CD4-positive, alpha-beta T cell treated with Interleukin-21 for 1 hour (primary cell): ENCODE data around the gene SERGEF.

ENCODE experiments used
- DNase-seq: peaks from one replicate; pipeline ENCODE4 v3.0.0-alpha.2; 2020

The SERGEF gene

DNA sequence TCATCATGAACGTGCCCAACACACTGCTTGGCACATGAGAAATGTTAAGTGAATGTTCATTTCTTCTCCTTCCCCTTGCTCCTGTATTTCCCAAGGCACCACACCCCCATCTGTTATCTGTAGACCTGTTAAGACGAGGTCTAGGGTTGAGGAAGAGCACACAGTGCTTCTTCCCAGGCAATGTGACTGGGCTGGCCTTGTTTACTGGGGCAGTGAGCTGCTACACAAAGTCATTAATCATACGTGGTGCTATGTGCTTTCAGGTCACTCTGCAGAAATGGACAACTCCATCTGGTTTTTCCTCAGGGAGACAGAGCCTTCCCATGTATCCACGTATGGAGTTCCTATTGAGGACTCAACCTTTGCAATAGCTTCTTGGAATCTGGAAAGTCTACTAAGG, 159.6 kb downstream of the SERGEF start:
- no peak for DNase-seq

- DNase-seq = no peak
These were observed 160.6 kb downstream of the SERGEF start for GRCh38 chr11:17852246-17852645.

DNA sequence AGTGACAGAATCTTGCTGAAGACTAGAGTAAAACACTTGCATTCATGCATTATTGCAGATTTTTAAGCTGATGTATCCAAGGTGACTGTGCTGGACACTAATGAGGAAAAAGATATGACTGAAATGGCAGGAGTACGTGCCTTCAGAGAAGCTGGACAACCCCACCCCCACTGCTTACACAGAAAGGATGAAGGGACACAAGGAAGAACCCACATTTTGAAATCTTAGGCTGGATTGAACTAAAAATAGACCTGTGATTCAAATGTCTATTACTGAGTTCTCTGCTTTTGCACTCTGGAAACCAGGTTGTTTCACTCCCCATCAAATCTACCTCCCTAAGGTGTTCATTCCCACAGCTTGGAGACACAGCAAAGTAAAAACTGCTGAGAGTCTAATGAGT, 161.2 kb downstream of the SERGEF start:
- no peak for DNase-seq

DNA sequence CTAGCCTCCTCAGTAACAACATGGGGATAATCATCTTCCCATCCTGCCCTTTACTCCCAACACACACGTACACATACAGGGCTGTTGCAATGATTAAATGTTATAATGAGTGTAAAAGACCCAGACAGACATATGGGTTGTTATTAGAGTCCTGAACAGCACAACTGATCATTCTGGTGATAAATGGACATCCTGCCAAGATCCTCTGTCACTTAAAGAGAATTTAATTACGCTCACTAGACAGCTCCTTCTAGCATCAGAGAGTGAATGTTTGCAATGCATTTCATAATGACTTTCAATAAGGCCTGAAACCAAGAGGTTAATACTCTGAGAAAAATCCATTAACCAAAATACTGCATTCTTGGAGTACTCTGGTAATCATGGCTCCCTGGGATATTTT, 162.5 kb downstream of the SERGEF start:
- no peak for DNase-seq

- no peak for DNase-seq
These were observed 164.1 kb downstream of the SERGEF start for GRCh38 chr11:17848715-17849114.

DNA sequence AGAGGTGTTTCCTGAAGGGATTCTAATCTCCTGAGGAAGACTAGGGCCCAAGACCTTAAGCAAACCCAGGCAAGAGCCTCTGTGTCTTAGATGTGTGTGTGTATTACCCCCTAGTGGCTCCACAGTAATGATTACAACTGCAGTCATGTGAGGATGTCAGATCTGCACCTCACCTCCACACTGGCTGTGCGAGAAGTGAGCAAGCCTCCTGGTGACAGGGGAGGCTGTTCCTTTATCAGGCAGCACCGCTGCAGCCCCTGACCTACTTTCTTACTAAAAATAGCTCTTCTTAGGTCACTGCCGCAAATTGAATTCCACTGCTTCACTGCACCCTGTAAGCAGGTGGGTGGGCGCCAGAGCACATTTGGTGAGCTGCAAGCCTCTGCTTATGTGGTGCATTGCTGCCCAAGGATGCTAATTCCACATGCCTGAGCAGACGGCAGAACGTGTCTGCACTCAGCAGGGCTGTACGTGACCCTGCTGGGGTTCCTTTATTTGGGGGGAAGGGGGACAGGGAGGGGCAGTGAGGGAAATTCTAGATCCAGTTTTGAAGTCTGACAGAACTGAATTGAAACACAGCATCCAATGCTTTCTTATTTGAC, 165.9 kb downstream of the SERGEF start:
- DNase-seq = no peak

DNA sequence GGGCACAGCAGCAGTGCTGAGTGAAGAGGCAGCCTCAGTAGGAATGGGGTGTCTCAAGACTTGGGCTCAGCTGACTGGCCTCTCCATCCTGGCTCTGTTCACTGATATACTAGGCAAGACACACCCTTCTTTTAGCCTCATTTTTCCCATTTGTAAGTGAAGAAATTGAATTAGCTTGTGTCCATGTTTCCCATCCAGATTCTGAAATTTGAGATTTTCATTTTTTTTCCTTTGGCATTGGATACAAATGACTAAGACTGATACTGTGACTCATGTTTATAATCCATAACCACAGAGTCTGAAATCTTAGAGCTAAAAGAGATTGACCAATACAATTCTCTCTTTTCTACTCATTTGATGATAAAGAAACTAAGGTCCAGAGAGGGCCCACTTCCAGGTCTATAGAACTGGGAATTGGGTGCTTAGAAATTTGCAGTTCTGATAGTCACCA, 167.4 kb downstream of the SERGEF start:
- no peak for DNase-seq

DNA sequence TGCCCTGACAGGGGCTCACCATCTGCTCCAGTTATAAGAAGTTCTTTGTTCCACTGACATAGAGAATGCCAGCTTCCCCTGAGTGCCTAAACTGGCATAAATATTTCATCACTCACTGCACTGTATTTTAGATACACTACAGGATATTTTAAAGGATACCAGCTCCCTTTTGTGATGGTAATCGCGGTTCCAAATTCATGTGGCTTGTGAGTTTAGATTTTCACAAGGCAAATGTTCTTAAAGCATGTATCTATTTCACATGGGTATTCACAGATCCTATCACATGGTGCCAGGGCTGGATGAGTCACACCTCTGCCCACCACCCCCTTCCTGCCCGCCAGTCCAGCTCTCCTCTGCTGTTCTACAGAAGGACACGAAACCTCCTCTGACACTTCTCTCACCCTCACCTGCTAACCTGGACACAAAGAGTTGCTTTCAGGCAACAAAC, 172.7 kb downstream of the SERGEF start:
- no peak for DNase-seq

- no peak for DNase-seq
These were observed 173.4 kb downstream of the SERGEF start for GRCh38 chr11:17839450-17839849.

GRCh38 chr11:17838102-17838501, 174.7 kb downstream of the SERGEF start:
- no peak for DNase-seq

DNA sequence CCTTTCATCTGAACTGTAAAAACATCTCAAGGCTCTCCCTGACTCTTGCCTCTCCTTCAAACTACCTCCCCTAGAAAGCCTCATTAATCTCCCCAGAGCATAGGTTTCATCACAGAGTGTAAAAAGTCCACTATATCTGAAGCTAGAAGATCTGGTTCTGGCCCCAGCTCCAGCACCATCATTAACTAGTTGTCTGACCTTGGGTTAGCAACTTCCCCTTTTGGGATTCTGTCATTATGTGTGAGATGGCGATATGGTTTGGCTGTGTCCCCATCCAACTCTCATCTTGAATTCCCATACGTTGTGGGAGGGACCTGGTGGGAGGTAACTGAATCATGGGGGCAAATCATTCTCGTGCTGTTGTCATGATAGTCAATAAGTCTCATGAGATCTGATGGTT, 181.0 kb downstream of the SERGEF start:
- no peak for DNase-seq

DNA sequence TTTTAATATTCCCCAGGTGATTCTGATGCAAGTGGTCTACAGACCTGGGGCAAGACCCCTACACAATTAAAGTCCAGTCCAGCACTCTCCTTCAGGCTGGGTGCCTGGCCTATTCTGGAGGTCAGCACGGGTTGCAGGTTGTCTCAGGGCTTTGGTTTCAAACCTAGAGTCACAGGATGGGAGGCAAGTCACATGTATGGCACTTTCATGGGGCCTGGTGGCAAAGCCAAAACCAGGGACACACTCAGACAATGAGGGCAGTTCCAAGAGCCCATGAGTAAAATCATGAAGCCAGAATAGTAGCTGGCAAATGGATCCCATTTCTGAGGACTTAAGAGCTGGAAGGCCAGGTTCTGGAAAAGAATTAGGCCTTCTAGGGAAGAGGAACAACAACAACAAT, 181.6 kb downstream of the SERGEF start:
- no peak for DNase-seq

GRCh38 chr11:17828311-17828751, 184.5 kb downstream of the SERGEF start:
- DNase-seq = no peak

GRCh38 chr11:17827006-17827405, 185.8 kb downstream of the SERGEF start:
- DNase-seq = no peak

DNA sequence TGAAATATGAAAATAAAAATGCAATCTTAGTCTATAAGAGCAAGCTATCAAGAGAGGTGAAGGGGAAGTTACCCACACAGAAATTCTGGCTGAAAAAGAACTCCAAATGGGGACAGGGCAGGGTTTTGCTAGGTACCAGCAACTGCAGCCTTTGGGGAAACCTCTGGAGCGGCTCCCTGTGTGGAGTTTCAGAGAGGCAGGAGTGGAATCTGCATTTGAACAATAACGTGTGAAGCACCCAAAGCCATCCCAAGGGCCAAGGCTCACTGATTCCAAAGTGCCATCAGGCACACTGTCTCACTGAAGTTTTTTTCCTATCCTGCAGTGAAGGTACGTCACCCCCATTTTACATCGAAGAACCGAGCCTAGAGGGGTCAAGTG, 190.5 kb downstream of the SERGEF start:
- no peak for DNase-seq

GRCh38 chr11:17821648-17822400, 191.0 kb downstream of the SERGEF start:
- no peak for DNase-seq

GRCh38 chr11:17816232-17816931, 196.5 kb downstream of the SERGEF start:
- DNase-seq = no peak

DNA sequence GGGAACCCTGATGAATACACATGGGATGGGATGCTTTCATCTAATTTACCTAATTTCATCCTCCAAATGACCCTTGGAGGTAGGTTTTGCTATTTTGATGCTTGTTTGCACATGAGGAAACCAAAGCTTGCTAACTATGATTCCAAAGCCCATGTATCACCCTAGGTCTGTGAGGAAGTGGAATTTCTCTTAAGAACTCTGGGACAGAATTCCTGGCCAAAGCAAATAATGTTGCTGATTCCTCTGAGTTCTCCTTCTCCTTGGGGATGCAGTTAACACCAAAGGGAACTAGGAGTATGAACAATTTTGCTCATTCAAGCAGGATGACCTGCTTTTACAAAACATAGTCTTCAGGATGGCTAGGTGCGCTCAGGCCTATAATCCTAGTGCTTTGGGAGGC, 198.3 kb downstream of the SERGEF start:
- DNase-seq = no peak

- DNase-seq = no peak
These were observed 199.3 kb downstream of the SERGEF start for GRCh38 chr11:17813391-17814059.

- no peak for DNase-seq
These were observed 200.0 kb downstream of the SERGEF start for GRCh38 chr11:17812865-17813187.

DNA sequence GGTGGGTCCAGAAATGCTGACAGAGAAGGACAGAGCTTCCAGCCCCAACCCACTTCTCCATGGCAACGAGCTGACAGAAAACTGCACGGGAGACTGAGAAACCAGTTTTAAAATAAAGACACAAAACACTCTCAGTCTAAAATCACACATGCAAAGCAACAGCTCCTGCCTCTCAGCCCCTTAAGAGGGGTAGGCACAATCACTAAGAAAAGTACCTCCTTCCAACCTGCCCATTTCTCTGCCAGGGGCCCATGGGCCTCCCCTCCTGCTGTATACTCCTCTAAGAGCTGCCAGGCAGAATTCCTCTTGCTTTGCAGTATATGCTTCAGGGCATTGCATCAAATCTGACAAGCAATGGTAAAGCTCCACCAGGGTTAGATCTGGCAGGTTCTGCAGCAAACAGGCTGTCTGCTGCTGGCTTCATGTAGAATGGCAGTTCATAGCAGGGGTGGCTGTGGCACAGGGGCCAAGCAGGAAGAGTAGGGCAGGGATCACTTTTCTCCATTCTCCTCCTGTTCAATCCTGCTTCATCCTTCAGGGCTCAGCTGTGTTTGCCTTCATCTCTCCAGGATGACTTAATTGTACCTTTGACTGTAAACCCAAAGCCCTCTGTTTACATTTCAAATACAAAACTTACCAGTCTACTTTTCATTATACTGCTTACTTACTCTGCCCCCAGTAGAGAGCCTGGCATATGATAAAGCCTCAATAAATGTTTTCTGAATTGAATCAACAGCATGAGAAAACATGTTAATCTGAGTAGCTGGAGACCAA, 200.6 kb downstream of the SERGEF start:
- DNase-seq = no peak

DNA sequence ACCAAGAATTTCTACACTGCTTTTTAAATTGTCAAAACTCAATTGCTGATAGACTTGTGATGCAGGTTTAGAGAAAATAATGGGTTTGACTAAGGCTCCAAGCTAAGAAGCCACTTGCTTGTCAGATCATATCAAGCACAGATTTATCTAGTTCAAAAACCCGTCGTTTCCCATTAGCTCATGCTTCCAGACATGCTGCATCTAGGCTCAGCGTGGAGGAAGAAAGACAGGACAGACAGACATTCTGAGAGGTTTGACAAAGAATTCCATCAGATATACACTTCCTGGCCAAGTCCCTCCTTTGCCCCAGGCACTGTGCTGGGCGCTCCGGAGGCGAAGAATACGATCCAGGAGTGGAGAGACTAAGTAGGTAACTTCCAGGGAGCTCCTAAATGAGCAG, 201.5 kb downstream of the SERGEF start:
- DNase-seq = no peak

GRCh38 chr11:17810746-17811145, 202.1 kb downstream of the SERGEF start:
- DNase-seq = no peak
